K562 (cell line): Measurements from ENCODE around the gene FCGR2B. TPM values are rescaled to one million over a fixed set of nuclear protein-coding genes. Genes with fewer than 3 reads are reported as not detected.
A peak's percentile ranks its signal among the peaks of the same experiment; 100 is the strongest.

Source experiments
- ATAC-seq: fragments of 200-7000 bp; cut with Tn5 transposase; 3 replicates; pipeline ENCODE4 v1.9.1; 2020; ENCODE audit warnings: moderate library complexity
- BruUV-seq: library from RNA; stranded (reverse); fragments of 400-500 nt; replicated peaks from 2 replicates; lab custom pipeline; 2021; lab: Mats Ljungman, UMichigan
- CTCF ChIA-PET: fragments of 300-600 bp; formaldehyde crosslinking; extraction: SDS; loops from one replicate; lab custom pipeline; 2021; ENCODE audit warnings: low intra/inter-chr PET ratio; lab: Yijun Ruan, JAX
- POLR2A ChIA-PET: fragments of 300-600, 350-650 bp; sonication (Branson Sonifier 250); formaldehyde crosslinking; extraction: SDS; loops from one replicate; lab custom pipeline; 2021; ENCODE audit warnings: antibody characterized with exemption, inconsistent platforms; lab: Yijun Ruan, JAX
- DNase-seq, 4 experiments: peaks; one replicate each; pipeline versions ENCODE4 v3.0.0 to v3.0.0-alpha.2; 2011 to 2018; ENCODE audit warnings: low spot score in 3 of 4, mixed read lengths in 3 of 4; ENCODE audit errors: extremely low read depth in 1 of 4
- FAIRE-seq: peaks from 2 replicates; lab custom pipeline; 2011; peaks lifted over from hg19 to GRCh38; lab: Jason Lieb, UNC
- H2AFZ ChIP-seq: 2 replicates; pipeline ENCODE4 v1.6.0; 2011; ENCODE audit warnings: low read depth, low read length, control low read depth, inconsistent platforms
- H3K27ac ChIP-seq: fragments of 200-600 bp; 3 replicates; pipeline ENCODE4 v1.8.0; 2011; ENCODE audit warnings: low read depth, mild to moderate bottlenecking, control low read depth, inconsistent platforms, low read length, moderate library complexity, mixed read lengths; ENCODE audit errors: extremely low read depth
- H3K27me3 ChIP-seq, 2 experiments: fragments of 300-600 bp in 1 of 2; 2 replicates in 1 of 2; 3 replicates in 1 of 2; pipeline versions ENCODE4 v1.6.0 to v1.8.0; 2011; ENCODE audit warnings: inconsistent platforms in 2 of 2, low read length in 2 of 2, mild to moderate bottlenecking in 1 of 2, mixed read lengths in 1 of 2, moderate library complexity in 1 of 2; ENCODE audit not compliant: control insufficient read depth in 2 of 2, insufficient read depth in 2 of 2
- H3K36me3 ChIP-seq: fragments of 300-600 bp; 3 replicates; pipeline ENCODE4 v1.8.0; 2011; ENCODE audit warnings: mild to moderate bottlenecking, low read length, inconsistent platforms; ENCODE audit not compliant: control insufficient read depth, insufficient read depth
- H3K4me1 ChIP-seq, 2 experiments: fragments of 200-600 bp in 1 of 2; replicated peaks in 1 of 2; 2 replicates in 1 of 2; 3 replicates in 1 of 2; pipeline versions ENCODE4 v1.5.1 to v1.8.0; 2011; ENCODE audit warnings: inconsistent platforms in 2 of 2, low read length in 2 of 2, mild to moderate bottlenecking in 1 of 2, mixed read lengths in 1 of 2, moderate library complexity in 1 of 2; ENCODE audit not compliant: control insufficient read depth in 2 of 2, insufficient read depth in 2 of 2
- H3K4me2 ChIP-seq: 2 replicates; pipeline ENCODE4 v1.6.1; 2011; ENCODE audit warnings: low read length, control low read depth, inconsistent platforms, mixed read lengths; ENCODE audit not compliant: insufficient read depth
- H3K4me3 ChIP-seq: fragments of 200-600 bp; sonication (generic), shearing (Covaris generic); 2 replicates; pipeline ENCODE4 v1.5.1; 2016; ENCODE audit warnings: control low read depth, inconsistent platforms
- H3K79me2 ChIP-seq: fragments of 200-600 bp; 3 replicates; pipeline ENCODE4 v1.8.0; 2011; ENCODE audit warnings: low read length, inconsistent platforms; ENCODE audit not compliant: control insufficient read depth, insufficient read depth
- H3K9ac ChIP-seq, 2 experiments: 2 replicates each; pipeline versions ENCODE4 v1.6.0 to v1.6.1; 2011; ENCODE audit warnings: low read depth in 2 of 2, low read length in 2 of 2, control low read depth in 1 of 2, inconsistent platforms in 1 of 2, mild to moderate bottlenecking in 1 of 2, mixed read lengths in 1 of 2; ENCODE audit not compliant: insufficient read depth in 1 of 2
- H3K9me1 ChIP-seq: one replicate; pipeline ENCODE4 v1.6.0; 2011; ENCODE audit warnings: inconsistent platforms, mild to moderate bottlenecking, low read length, moderate library complexity; ENCODE audit not compliant: control insufficient read depth, insufficient read depth
- H3K9me3 ChIP-seq: replicated peaks from 2 replicates; pipeline ENCODE4 v1.5.1; 2011; ENCODE audit warnings: low read depth, low read length, inconsistent platforms; ENCODE audit not compliant: control insufficient read depth, insufficient read depth
- H4K20me1 ChIP-seq: replicated peaks from 2 replicates; pipeline ENCODE4 v1.6.1; 2011; ENCODE audit warnings: low read length, inconsistent platforms, mixed read lengths; ENCODE audit not compliant: control insufficient read depth, insufficient read depth
- BDP1 ChIP-seq: IDR thresholded peaks from 3 replicates; pipeline ENCODE4 v1.6.1; 2011; ENCODE audit not compliant: insufficient read length, insufficient read depth
- BRD4 ChIP-seq: fragments of 200-600 bp; sonication (generic); IDR thresholded peaks from 2 replicates; pipeline ENCODE4 v1.6.1; 2017; ENCODE audit warnings: inconsistent platforms
- CCAR2 ChIP-seq: fragments of 200-400 bp; formaldehyde crosslinking; IDR thresholded peaks from 2 replicates; pipeline ENCODE4 v1.6.1; 2017; ENCODE audit warnings: mild to moderate bottlenecking, low read depth, low read length
- ERF ChIP-seq: fragments of 450-650 bp; formaldehyde crosslinking; IDR thresholded peaks from 2 replicates; pipeline ENCODE4 v1.4.0; 2020; ENCODE audit warnings: mild to moderate bottlenecking, mixed read lengths
- MNT ChIP-seq, 2 experiments: fragments of 450-650 bp; conservative IDR thresholded peaks; 2 replicates each; pipeline ENCODE4 v1.6.1; 2017; ENCODE audit warnings: mild to moderate bottlenecking in 2 of 2, moderate library complexity in 2 of 2
- NELFE ChIP-seq: IDR thresholded peaks from 2 replicates; pipeline ENCODE4 v1.6.1; 2011; ENCODE audit warnings: mild to moderate bottlenecking; ENCODE audit not compliant: insufficient read depth, insufficient read length
- NFATC3 ChIP-seq: fragments of 450-650 bp; IDR thresholded peaks from 2 replicates; pipeline ENCODE4 v1.6.1; 2017; ENCODE audit warnings: mild to moderate bottlenecking
- POLR2AphosphoS2 ChIP-seq: IDR thresholded peaks from 2 replicates; pipeline ENCODE4 v1.6.1; 2012; ENCODE audit warnings: low read length, improper control_type of control experiment
- PRDM10 ChIP-seq: fragments of 450-650 bp; IDR thresholded peaks from 2 replicates; pipeline ENCODE4 v1.6.1; 2018; ENCODE audit not compliant: partially characterized antibody
- TAF7 ChIP-seq: fragments of 450-650 bp; IDR thresholded peaks from 2 replicates; pipeline ENCODE4 v1.6.1; 2016; ENCODE audit warnings: missing genetic modification characterization, missing compliant biosample characterization
- TBL1XR1 ChIP-seq, 2 experiments: IDR thresholded peaks; 2 replicates each; pipeline ENCODE4 v1.6.1; 2012; ENCODE audit warnings: improper control_type of control experiment in 2 of 2, low read length in 2 of 2, mild to moderate bottlenecking in 1 of 2
- TEAD2 ChIP-seq: fragments of 450-650 bp; IDR thresholded peaks from 2 replicates; pipeline ENCODE4 v1.6.1; 2016; ENCODE audit warnings: missing genetic modification characterization, control low read depth, missing compliant biosample characterization
- ZKSCAN8 ChIP-seq: fragments of 200-800 bp; sonication (Bioruptor generic); IDR thresholded peaks from 2 replicates; pipeline ENCODE4 v1.6.1; 2016; ENCODE audit warnings: missing genetic modification characterization, missing compliant biosample characterization
- ZNF740 ChIP-seq, 3 experiments: fragments of 200-800 bp in 1 of 3; sonication (Bioruptor generic) in 1 of 3; sonication (generic) in 1 of 3; formaldehyde crosslinking in 1 of 3; IDR thresholded peaks; 2 replicates each; pipeline versions ENCODE4 v1.6.1 to v1.8.0; 2016 to 2022; ENCODE audit warnings: mild to moderate bottlenecking in 2 of 3, missing compliant biosample characterization in 2 of 3, missing genetic modification characterization in 2 of 3, missing genetic modification reagents in 1 of 3
- WGBS: fragments of 100-300 bp; shearing (Covaris generic); methylation state at CpG from one replicate; pipeline ENCODE4 v1.1.6; 2016; ENCODE audit warnings: low coverage, mixed read lengths; ENCODE audit not compliant: insufficient coverage; ENCODE audit errors: missing lambda C conversion rate; 5-methylcytosine and 5-hydroxymethylcytosine counted together
- in situ Hi-C: fragments of 300-500 bp; cut with MboI; formaldehyde crosslinking; loops from 4 replicates; pipeline ENCODE4 v1.15.0; 2018; ENCODE audit warnings: inconsistent platforms, mixed read lengths
- intact Hi-C: fragments of 100-400 bp; cut with micrococcal nuclease; formaldehyde crosslinking; loops from 2 replicates; pipeline ENCODE4 v1.14.2; 2022
- polyA plus RNA-seq, 8 experiments: library from polyadenylated mRNA; depleted of rRNA in 4 of 8; stranded (reverse) in 5 of 8; unstranded in 3 of 8; fragments of >200 nt; fragmentation: Nextera tagmentation in 2 of 8; fragmentation: Illumina TruSeq in 1 of 8; extraction: Ambion mirVana in 2 of 8; extraction: Trizol in 1 of 8; gene quantifications; 2 replicates each; pipeline versions ENCODE4 v1.2.1 to v1.2.3, GENCODE V29; 2011 to 2014; ENCODE audit warnings: inconsistent platforms in 1 of 8, missing spikeins in 1 of 8
- total RNA-seq, 7 experiments: library from RNA; depleted of rRNA in 6 of 7; stranded (reverse); fragments of >200 nt in 6 of 7; fragmentation: Illumina TruSeq in 2 of 7; extraction: Trizol in 2 of 7; gene quantifications; 2 replicates each; pipeline versions ENCODE4 v1.2.1 to v1.2.3, GENCODE V29; 2011 to 2021; ENCODE audit warnings: low replicate concordance in 1 of 7

Gene FCGR2B
- total and polyA plus RNA-seq, 9 of the 15 experiments (the other 6 are each of a cell fraction or from before 2014, with no cell fraction given) = 1.7 to 8.9 (median 3.9) TPM

- no TSS peak for BruUV-seq
- in situ Hi-C loops (no loop called here), intact Hi-C loops (loop anchor here (2.0 kb wide), 1 partner anchor 14 kb away; the partner anchor contains the start of gene FCRLA)
- Histone ChIP-seq H3K9me3 (no peaks in the 10 kb centered on the region), H4K20me1 (no peaks in the 10 kb centered on the region), H3K4me3 (no peak within 1 kb of the TSS), H3K4me1 (peaks cover 32 to 45% of the 10 kb centered on the region in 2 experiments), H3K9me1 (no peaks in the 10 kb centered on the region), H3K9ac (peak within 1 kb of the TSS; percentile 18 to 30; a peak in 3 of 4 replicates), H2AFZ (peak within 1 kb of the TSS; percentile 75), H3K27ac (peak within 1 kb of the TSS; percentile 70), H3K36me3 (no peaks in the 10 kb centered on the region), H3K4me2 (peak within 1 kb of the TSS; percentile 50), H3K79me2 (peaks cover 7% of the 10 kb centered on the region; the same call in 2 of the 3 replicates), H3K27me3 (no peaks in the 10 kb centered on the region)
- no peak; the same call in 2 of the 3 replicates for ATAC-seq
- TF ChIP-seq TAF7 (tag) (no peak), PRDM10 (peak; percentile 63), ZNF740 (CRISPR knock-in tag; IDR thresholded peaks at IDR 0.05) (no peak), ZNF740 (tag; IDR thresholded peaks at IDR 0.05) (no peak), BDP1 (no peak), TEAD2 (tag) (no peak), NELFE (no peak), NFATC3 (no peak), TBL1XR1 (IDR thresholded peaks at IDR 0.05; ENCODE audit: low read length in 2 of 2) (no peak), POLR2AphosphoS2 (no peak), CCAR2 (no peak), MNT (conservative IDR thresholded peaks at IDR 0.05) (no peak), BRD4 (peak; percentile 55; the same call in 1 of the 2 replicates), ZKSCAN8 (CRISPR knock-in tag) (no peak), ERF (no peak)
- no peak for DNase-seq
- ChIA-PET POLR2A (interaction anchor here (1.0 to 1.7 kb wide), 3 partner anchors 14 to 215 kb away, joined by 3 to 4 read pairs (median 3); partner anchors contain the start of genes FCGR2A and FCRLA), CTCF (no interaction called here)
- WGBS = 5% methylated on average over 4 of the region's 4 CpGs
- no peak for FAIRE-seq
These were observed 58.2 kb downstream of the FCGR2B start, which contains the start of gene FCRLB for GRCh38 chr1:161720956-161721737. TSS of gene FCRLB (plus strand) at chr1:161721544. CDS start at chr1:161722673, 1,129 bp downstream.
